ENCODE data around the gene CFAP46. TPM values are rescaled to one million over a fixed set of nuclear protein-coding genes. Genes with fewer than 3 reads are reported as not detected.

Gene CFAP46
- total RNA-seq, 4 donors from 2014 or later, result 0.32 to 0.54 TPM; not detected in 2

DNA sequence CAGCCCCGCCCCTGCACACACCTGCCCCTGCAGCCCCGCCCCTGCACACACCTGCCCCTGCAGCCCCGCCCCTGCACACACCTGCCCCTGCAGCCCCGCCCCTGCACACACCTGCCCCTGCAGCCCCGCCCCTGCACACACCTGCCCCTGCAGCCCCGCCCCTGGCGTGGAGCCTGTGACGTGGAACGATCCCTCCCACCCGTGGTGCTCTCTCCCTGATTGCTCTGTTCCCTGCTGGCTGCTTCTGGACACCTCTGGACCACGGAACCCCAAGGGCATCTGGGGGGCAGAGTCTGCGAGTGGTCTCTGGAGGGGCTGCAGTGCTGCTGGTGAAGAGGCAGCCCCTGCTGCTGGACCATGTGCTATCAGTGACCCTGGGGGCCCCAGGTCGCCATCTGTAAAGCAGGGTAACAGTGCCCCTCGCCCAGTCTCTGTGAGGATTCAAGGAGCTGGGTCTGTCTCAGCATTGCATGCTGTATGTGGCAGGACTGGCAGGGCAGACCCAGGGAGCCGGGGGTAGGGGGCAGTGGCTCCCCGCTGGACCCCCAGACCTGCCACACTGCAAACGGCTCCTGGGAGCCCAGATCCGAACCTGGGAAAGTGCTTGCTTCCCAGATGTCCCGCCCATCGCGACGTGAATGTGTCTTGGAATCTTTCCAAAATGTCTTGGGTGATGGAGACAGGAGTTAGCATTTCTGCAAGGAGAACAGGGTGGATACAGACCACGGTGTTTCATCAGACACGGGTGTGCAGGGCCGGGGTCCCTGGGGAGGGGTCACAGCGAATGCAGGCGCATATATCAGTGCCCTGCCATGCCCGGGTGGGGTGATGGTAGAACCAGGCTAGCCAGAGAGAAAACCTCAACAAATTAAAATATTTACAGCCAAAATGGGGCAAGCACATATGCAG, 128.6 kb downstream of the CFAP46 start:
- 56% methylated on average over 19 to 22 of the region's 28 CpGs for WGBS, 2 donors
- no peak overlapping the region for H3K4me3 ChIP-seq (ENCODE audit: low read depth, poor library complexity, severe bottlenecking)
- DNase-seq (ENCODE audit: low spot score in 2 of 2), result peak in 1 of 2 donors; percentile 65
- intact Hi-C loops (cut with DNase I; ENCODE audit: low total_unique reads), result no loop called here
- no peak for TF ChIP-seq POLR2A (IDR thresholded peaks at IDR 0.05)
- TF ChIP-seq, protein P1, sequence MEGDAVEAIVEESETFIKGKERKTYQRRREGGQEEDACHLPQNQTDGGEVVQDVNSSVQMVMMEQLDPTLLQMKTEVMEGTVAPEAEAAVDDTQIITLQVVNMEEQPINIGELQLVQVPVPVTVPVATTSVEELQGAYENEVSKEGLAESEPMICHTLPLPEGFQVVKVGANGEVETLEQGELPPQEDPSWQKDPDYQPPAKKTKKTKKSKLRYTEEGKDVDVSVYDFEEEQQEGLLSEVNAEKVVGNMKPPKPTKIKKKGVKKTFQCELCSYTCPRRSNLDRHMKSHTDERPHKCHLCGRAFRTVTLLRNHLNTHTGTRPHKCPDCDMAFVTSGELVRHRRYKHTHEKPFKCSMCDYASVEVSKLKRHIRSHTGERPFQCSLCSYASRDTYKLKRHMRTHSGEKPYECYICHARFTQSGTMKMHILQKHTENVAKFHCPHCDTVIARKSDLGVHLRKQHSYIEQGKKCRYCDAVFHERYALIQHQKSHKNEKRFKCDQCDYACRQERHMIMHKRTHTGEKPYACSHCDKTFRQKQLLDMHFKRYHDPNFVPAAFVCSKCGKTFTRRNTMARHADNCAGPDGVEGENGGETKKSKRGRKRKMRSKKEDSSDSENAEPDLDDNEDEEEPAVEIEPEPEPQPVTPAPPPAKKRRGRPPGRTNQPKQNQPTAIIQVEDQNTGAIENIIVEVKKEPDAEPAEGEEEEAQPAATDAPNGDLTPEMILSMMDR (IDR thresholded peaks at IDR 0.05), result no peak

DNA sequence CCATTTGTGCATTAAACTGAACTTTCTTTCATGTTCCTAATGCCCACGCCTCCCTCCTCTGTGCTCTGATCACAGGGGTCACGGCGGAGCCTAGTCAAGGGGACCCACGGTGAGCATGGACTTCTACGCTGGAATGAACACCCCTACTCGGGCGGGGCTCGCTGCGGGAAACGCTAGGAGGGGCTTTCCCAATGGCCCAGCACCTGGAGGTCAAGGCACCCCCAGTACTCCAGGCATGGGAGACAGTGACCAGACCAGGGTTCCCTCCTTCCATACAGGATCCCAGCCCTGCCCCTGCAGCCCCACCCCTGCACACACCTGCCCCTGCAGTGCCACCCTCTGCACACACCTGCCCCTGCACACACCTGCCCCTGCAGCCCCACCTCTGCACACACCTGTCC, 129.4 kb downstream of the CFAP46 start:
- 80 to 85% methylated on average over 10 of the region's 10 CpGs for WGBS, 2 donors
- peak in 1 of 2 donors; percentile 52 for DNase-seq (ENCODE audit: low spot score in 2 of 2)
- H3K4me3 ChIP-seq (ENCODE audit: low read depth, poor library complexity, severe bottlenecking), result no peak overlapping the region

DNA sequence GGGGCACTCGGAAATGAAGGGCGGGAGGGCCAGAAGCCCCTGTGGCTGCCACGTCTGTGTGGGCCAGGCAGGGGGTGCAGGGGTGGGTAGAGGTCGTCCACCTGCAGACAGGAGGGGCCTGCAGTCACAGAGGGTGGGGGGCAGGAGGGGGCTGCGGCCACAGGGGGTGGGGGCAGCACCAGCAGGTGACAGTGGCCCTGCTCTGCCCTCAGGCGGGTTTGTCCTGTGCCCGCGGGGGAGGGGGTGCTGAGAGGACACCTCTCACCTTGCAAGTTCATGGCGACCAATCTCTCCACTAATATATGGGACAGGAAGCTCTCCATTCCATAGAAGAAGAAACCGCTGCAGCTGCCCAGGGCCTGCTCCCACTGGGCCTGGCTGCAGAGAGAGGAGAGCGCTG, 129.8 kb downstream of the CFAP46 start:
- peak in 1 of 2 donors; percentile 31 for DNase-seq (ENCODE audit: low spot score in 2 of 2)
- H3K4me3 ChIP-seq (ENCODE audit: low read depth, poor library complexity, severe bottlenecking), result no peak overlapping the region
- WGBS, 2 donors, result 75 to 76% methylated on average over 4 to 9 of the region's 11 CpGs

More for the DNA sequence above, 129.4 kb downstream of the CFAP46 start:
- TF ChIP-seq POLR2A (IDR thresholded peaks at IDR 0.05), result no peak
- TF ChIP-seq, protein P1 (IDR thresholded peaks at IDR 0.05), result no peak
- intact Hi-C loops (cut with DNase I; ENCODE audit: low total_unique reads), result no loop called here

DNA sequence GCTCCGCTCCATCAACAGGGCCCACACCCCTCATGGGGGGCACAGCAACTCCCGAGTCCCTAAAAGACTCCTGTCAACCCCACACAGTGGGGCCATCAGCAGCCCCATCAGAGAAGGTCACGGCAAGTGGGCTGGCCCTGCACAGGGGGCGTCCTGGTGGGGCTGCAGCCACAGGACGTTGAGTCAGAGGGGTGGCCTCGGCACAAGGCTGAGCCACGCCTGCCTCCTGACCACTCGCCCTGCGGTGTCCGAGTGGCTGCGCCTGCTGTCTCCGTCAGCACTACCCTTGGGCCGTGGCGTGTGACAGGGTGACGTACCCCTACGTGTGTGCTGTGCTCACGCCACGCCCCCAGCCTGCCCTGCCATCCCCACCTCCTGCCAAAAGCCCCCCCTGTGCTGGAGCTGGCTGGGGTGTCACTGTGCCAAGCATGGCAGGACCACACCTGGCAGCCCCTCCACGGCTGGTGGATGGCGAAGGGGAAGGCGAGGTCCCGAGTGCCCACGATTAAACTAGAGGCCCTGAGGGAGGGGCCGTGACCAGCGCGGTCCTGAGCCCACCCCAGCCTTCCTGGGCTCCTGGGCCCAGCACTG, 130.4 kb downstream of the CFAP46 start:
- intact Hi-C loops (cut with DNase I; ENCODE audit: low total_unique reads), result no loop called here
- H3K4me3 ChIP-seq (ENCODE audit: low read depth, poor library complexity, severe bottlenecking), result no peak overlapping the region
- WGBS, 2 donors, result 80 to 81% methylated on average over 9 to 15 of the region's 26 CpGs
- TF ChIP-seq, protein P1 (IDR thresholded peaks at IDR 0.05), result no peak
- TF ChIP-seq POLR2A (IDR thresholded peaks at IDR 0.05), result no peak
- peak in 1 of 2 donors; percentile 70 for DNase-seq (ENCODE audit: low spot score in 2 of 2)

More for the DNA sequence above, 129.8 kb downstream of the CFAP46 start:
- TF ChIP-seq, protein P1 (IDR thresholded peaks at IDR 0.05), result no peak
- no peak for TF ChIP-seq POLR2A (IDR thresholded peaks at IDR 0.05)
- intact Hi-C loops (cut with DNase I; ENCODE audit: low total_unique reads), result no loop called here

DNA sequence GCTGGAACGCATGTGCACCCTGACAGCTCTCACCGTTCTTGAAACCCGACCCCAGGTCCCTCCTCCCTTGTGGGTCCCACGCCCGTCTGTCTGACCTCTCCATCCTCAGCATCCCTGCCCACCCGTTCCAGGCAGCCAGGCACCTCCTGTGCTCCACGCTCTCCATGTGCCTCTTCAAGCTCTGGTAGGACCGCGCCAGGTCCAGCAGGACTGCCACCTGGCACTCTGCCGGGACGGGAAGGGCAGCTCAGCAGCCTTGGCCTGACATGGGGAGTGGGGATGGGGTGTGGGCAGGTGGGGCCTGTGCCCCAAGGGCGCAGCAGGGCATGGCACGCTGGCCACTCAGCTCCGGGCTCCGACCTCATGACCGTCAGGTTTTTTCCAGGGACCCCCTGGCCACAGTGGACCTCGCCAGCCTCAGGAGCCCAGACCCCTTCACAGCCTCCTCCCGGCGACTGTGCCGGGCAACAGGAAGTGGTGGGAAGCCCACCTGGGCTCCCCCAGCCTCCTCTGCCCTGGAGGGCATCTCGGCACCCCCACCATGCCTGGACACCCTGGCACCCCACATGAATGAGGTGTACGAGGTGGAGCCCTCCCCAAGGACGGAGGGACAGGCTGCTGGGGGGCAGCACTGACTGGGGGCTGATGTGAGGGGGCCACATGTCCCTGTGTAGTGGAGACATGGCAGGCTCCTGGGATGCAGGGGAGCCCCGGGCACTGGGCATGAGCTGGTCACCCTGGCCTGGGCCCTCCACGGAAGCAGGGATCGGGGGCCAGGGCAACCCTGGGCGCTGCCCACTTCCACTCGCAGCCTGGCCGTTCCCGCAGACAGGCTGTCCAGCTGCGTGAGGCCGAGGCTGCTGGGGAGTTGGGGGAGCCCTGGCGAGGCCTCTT, 131.3 kb downstream of the CFAP46 start:
- no peak for TF ChIP-seq POLR2A (IDR thresholded peaks at IDR 0.05)
- TF ChIP-seq, protein P1 (IDR thresholded peaks at IDR 0.05), result no peak
- intact Hi-C loops (cut with DNase I; ENCODE audit: low total_unique reads), result no loop called here
- DNase-seq (ENCODE audit: low spot score in 2 of 2), result peak in 1 of 2 donors; percentile 83
- H3K4me3 ChIP-seq (ENCODE audit: low read depth, poor library complexity, severe bottlenecking), result no peak overlapping the region
- WGBS, 2 donors, result 65 to 68% methylated on average over 24 to 31 of the region's 33 CpGs

Measured in lower leg skin (tissue), 4 donors.